ENCODE measurements around the gene TMEM120A.

DNA sequence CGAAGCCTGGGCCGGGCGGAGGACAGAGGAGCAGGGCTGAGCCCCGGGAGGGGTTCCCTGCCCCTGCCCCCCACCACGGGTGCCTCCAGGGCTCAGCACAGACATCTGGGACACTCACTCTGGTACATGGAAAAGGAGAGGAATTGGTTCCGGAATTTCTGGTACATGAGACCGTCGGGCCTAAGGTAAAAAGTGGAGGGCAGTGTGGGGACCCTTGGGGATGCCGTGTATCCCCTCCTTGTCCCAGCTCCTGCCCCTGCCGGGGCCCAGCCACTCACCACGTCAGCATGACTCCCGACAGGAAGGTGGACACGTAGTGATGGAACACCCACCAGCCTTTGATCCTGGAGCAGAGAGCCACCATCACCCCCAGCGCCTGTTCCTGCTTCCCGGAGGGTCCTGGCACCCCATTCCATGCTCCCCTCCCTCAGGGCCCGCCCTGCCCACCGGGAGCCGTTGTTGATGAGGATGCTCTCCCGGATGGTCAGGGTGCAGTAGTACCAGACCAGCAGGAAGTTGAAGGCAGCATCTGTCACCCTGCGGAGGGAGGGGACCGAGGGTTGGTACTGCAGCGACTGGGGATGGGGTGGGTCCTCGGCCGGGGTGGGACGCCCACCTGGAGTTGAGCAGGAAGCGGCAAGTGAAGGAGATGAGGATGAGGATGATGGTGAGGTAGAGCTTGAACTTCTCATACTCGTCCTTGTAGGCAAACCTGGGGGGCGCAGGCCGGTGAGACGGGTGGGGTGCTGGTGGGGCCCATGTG lies 6.4 kb downstream of the TMEM120A start:
- TF ChIP-seq, protein P1, sequence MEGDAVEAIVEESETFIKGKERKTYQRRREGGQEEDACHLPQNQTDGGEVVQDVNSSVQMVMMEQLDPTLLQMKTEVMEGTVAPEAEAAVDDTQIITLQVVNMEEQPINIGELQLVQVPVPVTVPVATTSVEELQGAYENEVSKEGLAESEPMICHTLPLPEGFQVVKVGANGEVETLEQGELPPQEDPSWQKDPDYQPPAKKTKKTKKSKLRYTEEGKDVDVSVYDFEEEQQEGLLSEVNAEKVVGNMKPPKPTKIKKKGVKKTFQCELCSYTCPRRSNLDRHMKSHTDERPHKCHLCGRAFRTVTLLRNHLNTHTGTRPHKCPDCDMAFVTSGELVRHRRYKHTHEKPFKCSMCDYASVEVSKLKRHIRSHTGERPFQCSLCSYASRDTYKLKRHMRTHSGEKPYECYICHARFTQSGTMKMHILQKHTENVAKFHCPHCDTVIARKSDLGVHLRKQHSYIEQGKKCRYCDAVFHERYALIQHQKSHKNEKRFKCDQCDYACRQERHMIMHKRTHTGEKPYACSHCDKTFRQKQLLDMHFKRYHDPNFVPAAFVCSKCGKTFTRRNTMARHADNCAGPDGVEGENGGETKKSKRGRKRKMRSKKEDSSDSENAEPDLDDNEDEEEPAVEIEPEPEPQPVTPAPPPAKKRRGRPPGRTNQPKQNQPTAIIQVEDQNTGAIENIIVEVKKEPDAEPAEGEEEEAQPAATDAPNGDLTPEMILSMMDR (IDR thresholded peaks at IDR 0.05; ENCODE audit: low read depth, low read length), result no peak
- TF ChIP-seq POLR2A (IDR thresholded peaks at IDR 0.05; ENCODE audit: extremely low read depth, insufficient read length), result no peak
- TF ChIP-seq, protein P2, sequence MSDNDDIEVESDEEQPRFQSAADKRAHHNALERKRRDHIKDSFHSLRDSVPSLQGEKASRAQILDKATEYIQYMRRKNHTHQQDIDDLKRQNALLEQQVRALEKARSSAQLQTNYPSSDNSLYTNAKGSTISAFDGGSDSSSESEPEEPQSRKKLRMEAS (IDR thresholded peaks at IDR 0.05; ENCODE audit: low read depth, low read length), result no peak
